HG02870 (cell line): Measurements from ENCODE around the gene FOXC1.

ENCODE experiments used
- ATAC-seq: cut with Tn5 transposase; IDR thresholded peaks from one replicate; pipeline ENCODE4 v1.9.1; 2021; ENCODE audit warnings: mild to moderate bottlenecking, moderate library complexity; ENCODE audit not compliant: unreplicated experiment

The FOXC1 gene

GRCh38 chr6:1640476-1640875 is 30.8 kb downstream of the FOXC1 start:
- no peak for ATAC-seq

DNA sequence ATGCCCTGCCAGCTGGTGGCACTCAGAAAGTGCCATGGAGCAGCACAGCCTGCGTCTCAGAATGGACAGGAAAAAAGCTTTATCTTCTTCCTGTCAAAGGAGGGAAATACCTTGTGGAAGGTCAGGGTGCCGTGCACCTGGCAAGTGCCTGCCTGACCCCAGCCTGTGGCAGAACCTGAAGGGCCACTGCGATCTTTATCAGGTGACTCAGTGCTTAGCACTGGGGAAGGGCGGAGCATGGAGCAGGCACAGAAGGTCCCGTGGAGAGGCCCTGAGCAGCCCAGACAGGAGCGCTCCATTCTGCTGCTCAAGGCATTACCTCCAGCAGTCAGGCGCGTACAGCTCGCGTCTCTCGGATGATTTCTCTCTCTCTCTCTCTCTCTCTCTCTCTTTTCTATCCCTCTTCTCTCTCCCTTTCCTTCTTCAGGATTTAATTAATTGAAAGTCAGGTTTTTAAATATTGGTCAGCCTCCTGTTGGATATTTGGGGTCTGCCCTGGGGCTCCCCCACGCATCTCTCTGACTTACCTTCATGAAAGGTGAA is 31.7 kb downstream of the FOXC1 start:
- ATAC-seq: no peak

DNA sequence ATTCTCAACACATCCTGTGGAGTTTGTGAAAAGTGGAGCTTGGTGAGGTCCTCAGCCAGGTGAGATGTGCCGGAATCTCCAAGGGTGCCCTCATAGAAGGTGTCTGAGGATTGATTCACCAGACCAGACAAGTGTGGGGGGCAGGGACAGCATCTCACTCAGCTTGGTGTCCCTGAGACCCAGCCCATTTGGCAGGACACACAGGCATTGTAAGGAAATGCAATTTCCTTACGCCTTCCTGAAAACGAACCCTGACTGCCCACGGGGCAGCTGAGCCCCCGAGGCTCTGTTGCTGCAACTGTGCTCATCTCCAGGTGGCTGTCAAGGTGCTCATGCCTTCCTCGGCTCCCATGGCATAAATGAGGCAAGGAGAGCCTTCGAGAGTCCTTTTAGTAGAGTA is 33.4 kb downstream of the FOXC1 start:
- no peak for ATAC-seq

DNA sequence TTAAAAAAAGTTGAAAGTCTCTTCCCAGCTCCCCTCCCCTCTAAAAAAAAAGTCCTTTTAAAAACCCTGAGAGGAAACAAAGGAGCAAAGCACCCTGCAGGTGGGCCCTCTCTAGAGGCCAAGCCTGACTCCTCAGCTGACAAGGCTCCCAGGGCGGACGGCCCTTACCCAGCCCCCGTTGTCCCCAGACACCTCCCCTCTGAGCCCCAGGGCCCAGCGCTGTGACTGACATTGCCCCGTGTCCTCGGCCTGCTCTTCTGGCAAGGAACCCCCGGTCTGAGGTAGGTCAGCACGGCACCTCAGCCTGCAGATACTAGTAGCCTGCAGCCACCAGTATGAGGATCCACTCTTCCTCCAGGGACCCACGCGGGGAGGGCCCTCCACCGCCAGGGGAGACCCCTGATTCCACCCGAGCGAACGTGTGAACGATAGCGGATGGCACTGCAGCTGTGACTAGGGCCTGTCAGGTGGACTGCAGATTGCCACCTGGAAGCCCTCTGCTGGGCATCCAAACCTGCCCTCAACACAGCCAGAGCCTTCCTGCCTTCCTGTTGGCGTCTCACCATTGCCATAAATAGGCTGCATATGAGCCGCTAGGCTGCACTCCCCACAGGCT is 34.2 kb downstream of the FOXC1 start:
- ATAC-seq: no peak

DNA sequence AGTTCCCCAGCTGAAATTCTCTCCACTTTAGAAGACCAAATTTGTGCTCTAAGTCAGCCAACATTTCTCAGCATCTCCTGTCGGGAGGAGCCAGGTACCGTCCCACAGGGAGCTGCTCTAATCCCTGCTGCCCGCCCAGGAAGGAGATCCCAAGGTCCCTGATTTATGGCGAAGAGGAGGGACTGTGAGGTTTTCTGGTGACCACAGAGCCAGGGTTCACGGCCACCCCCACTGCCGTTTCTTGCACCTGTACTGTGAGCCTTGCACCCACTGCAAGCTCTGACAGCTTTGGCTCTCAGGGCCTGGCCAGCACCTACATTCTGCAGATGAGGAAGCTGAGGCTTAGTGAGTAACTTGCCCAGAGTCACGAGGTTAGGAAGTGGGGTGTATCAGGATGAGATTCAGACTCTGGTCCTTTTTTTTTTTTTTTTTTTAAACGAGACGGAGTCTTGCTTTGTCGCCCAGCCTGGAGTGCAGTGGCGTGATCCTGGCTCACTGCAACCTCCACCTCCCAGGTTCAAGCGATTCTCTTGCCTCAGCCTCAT is 34.9 kb downstream of the FOXC1 start:
- no peak for ATAC-seq

DNA sequence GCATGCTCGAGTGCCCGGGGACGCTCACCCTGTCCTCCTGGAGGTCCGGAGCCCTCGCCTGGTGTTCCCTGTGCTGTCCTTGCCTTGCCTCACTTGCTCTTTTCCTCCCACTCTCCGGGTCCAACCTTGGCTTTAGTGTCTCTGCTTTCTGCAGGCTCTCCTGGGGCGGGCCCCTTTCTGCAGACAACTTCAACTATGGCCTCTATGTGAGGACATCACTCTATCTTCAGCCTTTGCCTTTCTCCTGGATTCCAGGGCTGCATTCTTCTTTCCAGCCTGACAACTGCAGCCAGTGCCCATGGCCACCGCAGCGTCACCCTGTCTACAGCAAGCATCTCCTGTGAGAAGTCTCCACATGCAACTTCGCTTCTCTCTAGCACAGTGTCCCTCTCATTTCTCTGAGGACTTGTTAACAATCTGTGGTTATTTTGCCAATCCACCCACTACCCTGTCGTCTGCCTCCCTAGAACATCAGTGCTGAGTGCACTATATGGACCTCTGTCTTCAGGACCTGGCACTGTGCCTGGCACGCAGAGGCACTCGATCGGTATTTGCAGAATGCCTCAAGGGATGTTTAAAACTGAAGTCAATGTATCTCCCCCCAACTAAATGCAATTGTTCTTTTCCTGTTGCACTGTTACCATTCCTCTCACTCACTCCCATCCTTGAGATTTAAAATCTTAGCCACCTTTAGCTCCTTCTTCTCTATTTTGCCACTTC is 35.9 kb downstream of the FOXC1 start:
- ATAC-seq: no peak

GRCh38 chr6:1651362-1651761 is 41.6 kb downstream of the FOXC1 start:
- no peak for ATAC-seq

DNA sequence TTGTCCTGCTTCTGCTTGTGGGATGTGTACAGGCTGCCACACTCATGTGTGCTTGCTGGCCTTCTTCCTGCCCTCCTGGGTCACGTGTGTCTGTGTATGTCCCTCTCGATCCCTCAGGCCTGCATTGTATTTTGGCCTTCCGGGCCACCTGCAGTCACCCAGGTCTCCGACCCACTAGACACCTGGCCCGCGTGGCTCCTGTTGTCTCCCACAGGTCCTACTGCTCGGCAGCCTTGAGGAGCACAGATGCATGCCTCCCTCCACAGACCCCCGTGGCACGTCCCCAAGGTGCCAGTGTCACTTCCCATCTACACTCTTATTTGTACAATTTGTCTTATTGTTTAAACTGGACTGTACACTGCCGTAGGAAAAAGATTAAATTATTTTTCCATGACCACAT is 43.1 kb downstream of the FOXC1 start:
- ATAC-seq: no peak

- no peak for ATAC-seq
Measured at GRCh38 chr6:1654054-1654453, 44.3 kb downstream of the FOXC1 start.

DNA sequence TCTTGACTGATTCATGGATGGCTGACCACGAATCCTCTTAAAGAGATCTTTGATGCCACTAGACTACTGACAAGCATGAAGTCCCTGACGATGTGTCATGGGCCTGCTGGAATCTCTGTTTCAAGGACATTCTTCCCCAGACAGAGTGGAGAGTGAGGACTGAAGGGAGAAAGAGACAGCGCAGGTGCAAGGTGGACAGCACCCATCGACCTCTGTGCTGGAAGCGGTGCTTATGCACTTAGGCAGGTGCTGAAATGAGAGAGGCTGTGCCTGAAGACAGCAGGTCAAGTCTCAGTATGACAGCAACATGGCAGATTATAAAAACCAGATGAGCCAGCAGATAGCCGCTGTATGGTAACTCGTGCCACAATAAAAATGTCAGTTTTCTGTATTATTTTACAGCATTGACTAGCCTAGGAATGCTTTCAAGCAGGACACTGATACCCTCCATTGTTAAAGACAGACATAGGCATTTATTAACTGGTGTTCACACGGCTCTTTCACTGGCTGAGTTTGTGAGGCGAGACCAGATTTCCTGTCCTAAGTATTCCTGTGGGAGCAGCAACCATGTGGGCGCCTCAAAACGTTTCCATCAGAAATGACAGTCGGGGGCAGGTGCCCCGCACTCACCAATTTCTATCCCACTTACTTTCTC is 47.5 kb downstream of the FOXC1 start:
- ATAC-seq: no peak

DNA sequence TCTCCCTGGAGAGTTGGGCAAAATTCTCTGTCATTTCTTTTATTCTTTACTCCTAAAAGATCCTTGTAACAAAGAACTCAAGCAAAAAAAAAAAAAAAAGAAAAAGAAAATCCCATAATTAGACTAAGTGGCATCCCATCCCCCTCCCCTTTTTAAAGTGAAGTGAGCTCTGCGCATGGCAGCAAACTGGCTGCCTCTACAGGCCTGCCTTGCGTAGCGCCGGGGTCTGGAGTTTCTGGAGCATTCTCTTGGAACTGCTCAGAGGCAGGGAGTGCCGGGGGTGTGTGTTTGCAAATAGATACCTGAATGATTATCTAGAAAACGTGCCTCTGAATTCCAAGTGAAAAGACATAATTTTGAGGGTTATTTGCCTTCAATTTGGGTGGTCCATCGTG is 48.1 kb downstream of the FOXC1 start:
- ATAC-seq: no peak

DNA sequence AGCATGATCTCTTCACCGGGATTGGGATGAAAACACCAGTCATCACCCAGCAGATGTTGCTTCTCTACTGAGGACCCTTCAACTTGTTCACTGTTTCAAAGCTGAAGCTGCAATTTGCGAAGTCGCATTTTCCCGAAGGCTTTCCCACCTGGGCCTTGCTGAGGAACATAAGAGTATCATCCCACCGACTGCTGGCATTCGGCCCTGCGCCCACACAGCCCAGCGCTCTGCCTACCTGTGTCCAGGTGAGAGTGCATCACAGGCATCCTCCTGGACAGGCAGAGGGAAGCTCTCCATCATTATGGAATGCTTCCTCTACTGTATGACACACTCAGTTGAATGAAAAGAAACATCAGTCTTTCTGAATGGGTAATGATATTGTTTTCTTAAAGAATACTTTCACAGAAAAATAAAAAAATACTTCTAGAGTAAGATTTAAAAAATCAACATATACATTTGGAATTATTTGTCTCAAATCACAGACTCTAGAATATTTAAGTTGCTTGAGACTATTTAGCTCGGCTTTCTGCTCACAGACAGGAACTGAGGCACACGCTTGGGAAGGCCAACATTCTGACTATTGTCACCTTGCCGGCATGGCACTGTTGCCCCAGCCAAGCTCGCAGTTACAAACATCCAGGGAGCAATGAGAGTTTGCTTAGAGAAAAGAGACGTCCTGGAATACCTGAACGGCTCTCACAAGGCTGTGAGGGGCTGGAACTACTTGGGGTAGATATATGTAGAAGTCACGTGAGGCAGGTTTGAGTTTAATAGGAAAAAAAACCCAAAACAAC is 48.7 kb downstream of the FOXC1 start:
- ATAC-seq: no peak

DNA sequence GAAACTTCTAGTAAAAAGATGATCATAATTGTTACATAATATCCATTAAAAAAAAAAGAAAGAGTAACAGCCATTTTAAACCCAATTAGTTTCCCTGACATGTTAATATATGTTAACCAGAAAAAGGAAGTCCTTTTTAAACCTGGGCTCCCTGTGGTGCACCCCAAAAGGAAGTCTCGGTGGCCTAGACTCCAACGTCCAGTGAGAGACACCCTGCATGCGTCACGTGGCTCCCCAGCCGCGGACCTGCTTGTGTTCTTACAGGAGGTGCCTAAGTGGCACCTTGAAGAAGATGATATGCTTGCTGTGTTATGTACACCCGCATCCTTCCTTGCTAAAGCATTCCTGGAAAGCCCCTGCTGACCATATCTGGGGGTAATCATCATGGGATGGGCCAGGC is 50.1 kb downstream of the FOXC1 start:
- ATAC-seq: no peak

DNA sequence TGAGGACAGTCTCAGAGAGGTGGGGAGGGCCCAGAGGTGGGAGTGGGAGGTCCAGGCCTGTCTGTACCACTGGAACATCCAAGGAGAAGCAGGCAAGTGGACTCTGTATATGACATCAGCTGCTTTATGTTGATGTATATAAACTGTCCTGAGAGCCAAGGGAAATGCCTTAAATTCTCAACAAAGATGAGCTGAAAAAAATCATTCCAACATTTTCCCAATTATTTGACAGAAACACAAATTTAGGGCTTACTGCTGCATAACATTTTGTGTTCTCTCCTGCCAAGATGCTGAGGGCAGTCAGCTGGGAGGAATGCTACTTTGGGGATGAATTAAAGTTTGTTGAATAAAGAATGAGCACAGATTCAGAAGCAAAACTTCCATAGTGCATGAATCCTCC is 52.8 kb downstream of the FOXC1 start:
- no peak for ATAC-seq
